WERI-Rb-1 (cell line): ENCODE results near the gene PNPLA5.

Experiments used
- DNase-seq: peaks from one replicate; pipeline ENCODE4 v3.0.0-alpha.2; 2020
- H3K27ac ChIP-seq: fragments of 250-450 bp; sonication (Bioruptor Pico); 2 replicates; pipeline ENCODE4 v1.5.1; 2020; ENCODE audit warnings: mild to moderate bottlenecking, moderate library complexity
- H3K27me3 ChIP-seq: fragments of 250-450 bp; sonication (Bioruptor Pico); 2 replicates; pipeline ENCODE4 v1.5.1; 2021; ENCODE audit warnings: mild to moderate bottlenecking, low read depth, moderate library complexity; ENCODE audit not compliant: insufficient read depth, severe bottlenecking
- H3K36me3 ChIP-seq: fragments of 250-450 bp; sonication (Bioruptor Pico); 2 replicates; pipeline ENCODE4 v1.5.1; 2020; ENCODE audit warnings: mild to moderate bottlenecking, moderate library complexity
- H3K4me3 ChIP-seq: 2 replicates; pipeline ENCODE4 v1.5.1; 2011; ENCODE audit warnings: low read depth, mild to moderate bottlenecking, control low read depth, low read length
- H3K9me3 ChIP-seq: fragments of 250-450 bp; sonication (Bioruptor Pico); 2 replicates; pipeline ENCODE4 v1.5.1; 2021; ENCODE audit warnings: mild to moderate bottlenecking, moderate library complexity; ENCODE audit not compliant: severe bottlenecking
- CTCF ChIP-seq: IDR thresholded peaks from 2 replicates; pipeline ENCODE4 v1.5.1; 2011; ENCODE audit warnings: low read depth, mild to moderate bottlenecking, control low read depth, inconsistent platforms, low read length

PNPLA5 gene

GRCh38 chr22:43845981-43846380, 45.8 kb downstream of the PNPLA5 start:
- H3K9me3 ChIP-seq, result no peaks in the 10 kb centered on the region
- no peak overlapping the region for H3K4me3 ChIP-seq
- no peaks in the 10 kb centered on the region for H3K27me3 ChIP-seq
- H3K27ac ChIP-seq, result no peak overlapping the region
- H3K36me3 ChIP-seq, result peaks cover 31% of the 10 kb centered on the region
- DNase-seq, result no peak
- TF ChIP-seq CTCF, result no peak

GRCh38 chr22:43844560-43845545, 47.0 kb downstream of the PNPLA5 start:
- no peak overlapping the region for H3K4me3 ChIP-seq
- no peaks in the 10 kb centered on the region for H3K9me3 ChIP-seq
- peaks cover 25% of the 10 kb centered on the region for H3K36me3 ChIP-seq
- H3K27ac ChIP-seq, result no peak overlapping the region
- TF ChIP-seq CTCF, result no peak
- no peaks in the 10 kb centered on the region for H3K27me3 ChIP-seq
- no peak for DNase-seq

GRCh38 chr22:43843783-43844530, 47.9 kb downstream of the PNPLA5 start:
- H3K36me3 ChIP-seq, result peaks cover 32% of the 10 kb centered on the region
- DNase-seq, result no peak
- H3K4me3 ChIP-seq, result no peak overlapping the region
- H3K9me3 ChIP-seq, result no peaks in the 10 kb centered on the region
- no peaks in the 10 kb centered on the region for H3K27me3 ChIP-seq
- no peak overlapping the region for H3K27ac ChIP-seq
- TF ChIP-seq CTCF, result no peak

- Histone ChIP-seq H3K4me3 (no peak overlapping the region), H3K27me3 (no peaks in the 10 kb centered on the region), H3K9me3 (no peaks in the 10 kb centered on the region), H3K36me3 (peaks cover 44% of the 10 kb centered on the region), H3K27ac (no peak overlapping the region)
- no peak for TF ChIP-seq CTCF
- DNase-seq, result no peak
Observed at GRCh38 chr22:43841742-43842141, 50.1 kb downstream of the PNPLA5 start.

- Histone ChIP-seq H3K27ac (no peak overlapping the region), H3K4me3 (no peak overlapping the region), H3K36me3 (peaks cover 43% of the 10 kb centered on the region), H3K27me3 (no peaks in the 10 kb centered on the region), H3K9me3 (no peaks in the 10 kb centered on the region)
- DNase-seq, result no peak
- no peak for TF ChIP-seq CTCF
Observed at GRCh38 chr22:43840851-43841250, 51.0 kb downstream of the PNPLA5 start.
